D721Med (cell line): ENCODE results near the gene POC1A.

Source experiments
- DNase-seq: peaks from one replicate; pipeline ENCODE4 v3.0.0; 2011; ENCODE audit warnings: low spot score; ENCODE audit not compliant: insufficient read length
- FAIRE-seq: peaks from 2 replicates; lab custom pipeline; 2011; peaks lifted over from hg19 to GRCh38; lab: Jason Lieb, UNC
- TF ChIP-seq, protein P1 (sequence below): IDR thresholded peaks from 2 replicates; pipeline ENCODE4 v1.5.1; 2012; ENCODE audit warnings: mild to moderate bottlenecking, control low read depth; ENCODE audit not compliant: insufficient read depth; ENCODE audit errors: missing control alignments

POC1A gene

DNA sequence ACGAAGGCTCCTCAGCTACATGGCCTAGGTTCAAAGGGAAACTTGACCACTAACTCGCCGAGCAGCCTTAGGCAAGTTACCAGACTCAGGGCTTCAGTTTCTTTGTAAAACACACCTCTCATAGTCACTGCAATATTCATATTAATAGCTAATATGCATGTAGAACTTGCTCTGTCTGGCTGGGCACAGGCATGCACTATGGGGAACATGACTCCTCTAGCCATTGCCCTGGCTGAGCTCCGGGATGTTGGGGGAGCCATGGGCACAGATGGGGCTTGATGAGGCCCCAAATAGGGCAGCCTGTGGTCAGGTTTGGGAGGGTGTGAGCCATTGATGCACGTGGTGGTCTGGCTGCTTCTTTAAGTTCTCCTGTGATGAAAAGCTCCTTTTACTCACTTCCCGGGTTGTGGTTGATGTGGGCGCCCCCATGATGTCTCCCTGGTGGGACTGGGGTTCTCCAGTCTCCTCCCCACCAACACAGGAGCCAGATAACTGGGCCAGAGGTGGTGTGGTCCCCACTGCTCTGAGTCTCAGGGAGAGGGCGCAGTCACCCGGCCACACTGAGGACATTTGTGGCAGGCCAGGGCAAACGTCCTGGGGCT lies 68.4 kb downstream of the POC1A start:
- TF ChIP-seq, protein P1, sequence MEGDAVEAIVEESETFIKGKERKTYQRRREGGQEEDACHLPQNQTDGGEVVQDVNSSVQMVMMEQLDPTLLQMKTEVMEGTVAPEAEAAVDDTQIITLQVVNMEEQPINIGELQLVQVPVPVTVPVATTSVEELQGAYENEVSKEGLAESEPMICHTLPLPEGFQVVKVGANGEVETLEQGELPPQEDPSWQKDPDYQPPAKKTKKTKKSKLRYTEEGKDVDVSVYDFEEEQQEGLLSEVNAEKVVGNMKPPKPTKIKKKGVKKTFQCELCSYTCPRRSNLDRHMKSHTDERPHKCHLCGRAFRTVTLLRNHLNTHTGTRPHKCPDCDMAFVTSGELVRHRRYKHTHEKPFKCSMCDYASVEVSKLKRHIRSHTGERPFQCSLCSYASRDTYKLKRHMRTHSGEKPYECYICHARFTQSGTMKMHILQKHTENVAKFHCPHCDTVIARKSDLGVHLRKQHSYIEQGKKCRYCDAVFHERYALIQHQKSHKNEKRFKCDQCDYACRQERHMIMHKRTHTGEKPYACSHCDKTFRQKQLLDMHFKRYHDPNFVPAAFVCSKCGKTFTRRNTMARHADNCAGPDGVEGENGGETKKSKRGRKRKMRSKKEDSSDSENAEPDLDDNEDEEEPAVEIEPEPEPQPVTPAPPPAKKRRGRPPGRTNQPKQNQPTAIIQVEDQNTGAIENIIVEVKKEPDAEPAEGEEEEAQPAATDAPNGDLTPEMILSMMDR: no peak
- DNase-seq (no peak), FAIRE-seq (no peak)

DNA sequence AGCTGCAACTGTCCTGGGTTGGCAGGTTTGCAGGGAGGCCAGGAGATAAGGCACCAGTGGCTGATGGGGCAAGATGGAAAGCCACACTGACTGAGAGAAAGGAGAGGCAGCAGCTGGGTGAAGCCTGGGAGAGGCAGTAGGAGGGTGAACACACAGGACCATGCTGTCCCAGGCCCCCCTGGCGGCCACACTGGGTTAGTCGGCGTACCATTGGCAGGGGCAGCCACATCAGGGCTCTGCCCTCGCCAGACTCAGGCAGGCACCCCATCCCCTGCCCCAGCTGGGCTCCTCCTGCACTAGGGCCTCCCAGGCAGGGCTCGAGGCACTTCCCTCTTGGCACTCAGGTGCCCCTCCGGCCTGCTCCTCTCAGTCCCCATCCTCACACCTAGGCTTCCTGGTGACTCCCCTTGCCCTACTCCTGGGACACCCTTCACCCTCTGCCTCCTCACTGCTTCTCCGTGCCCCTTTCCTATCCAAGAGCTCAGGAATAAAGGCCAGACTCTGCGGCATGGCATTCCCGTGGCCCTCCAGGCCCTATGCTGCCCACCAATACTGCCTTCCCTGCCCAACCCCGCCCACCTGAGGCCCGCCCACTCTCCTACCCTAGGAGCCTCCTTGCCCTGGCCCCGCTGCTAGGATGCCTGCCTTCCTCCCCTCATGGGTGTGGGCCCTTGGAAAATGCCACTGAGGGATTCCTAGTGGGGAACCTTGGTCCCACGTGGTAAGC lies 69.1 kb downstream of the POC1A start:
- no peak for FAIRE-seq
- TF ChIP-seq, protein P1: no peak
- no peak for DNase-seq

DNA sequence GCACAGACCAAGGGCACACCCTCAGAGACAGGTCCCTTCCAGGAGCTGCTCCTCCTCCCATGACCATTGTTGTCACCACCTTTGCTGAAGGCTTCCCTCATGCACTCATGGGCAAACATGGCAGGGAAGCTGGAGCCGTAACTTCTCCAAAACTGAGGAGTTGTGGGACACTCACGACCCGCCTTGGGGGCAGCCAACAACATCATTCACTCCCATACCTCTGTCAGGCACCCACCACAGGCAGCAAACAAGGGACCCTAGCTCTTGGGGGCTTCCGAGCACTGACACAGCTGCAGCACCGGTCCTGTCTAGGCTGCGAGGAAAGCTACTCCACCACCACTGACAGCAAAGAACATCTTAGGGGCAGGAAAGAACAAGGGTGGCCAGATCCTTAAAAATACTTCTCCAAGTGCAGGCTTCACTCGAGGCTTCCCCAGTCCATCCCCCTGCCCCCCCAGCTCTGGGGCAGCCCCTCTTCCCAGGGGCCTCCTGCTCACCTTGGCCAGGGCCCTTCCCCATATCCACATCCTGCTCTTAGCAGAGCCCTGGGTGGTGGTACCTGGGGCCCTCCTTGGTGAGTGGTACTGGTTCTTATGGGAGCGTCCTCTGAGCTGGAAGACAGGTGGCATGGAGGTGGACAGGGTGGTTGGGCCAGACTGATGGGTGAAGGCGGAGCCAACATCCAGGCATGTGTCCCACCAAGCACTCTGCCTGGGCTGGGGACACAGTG lies 69.8 kb downstream of the POC1A start:
- TF ChIP-seq, protein P1: no peak
- no peak for FAIRE-seq

DNA sequence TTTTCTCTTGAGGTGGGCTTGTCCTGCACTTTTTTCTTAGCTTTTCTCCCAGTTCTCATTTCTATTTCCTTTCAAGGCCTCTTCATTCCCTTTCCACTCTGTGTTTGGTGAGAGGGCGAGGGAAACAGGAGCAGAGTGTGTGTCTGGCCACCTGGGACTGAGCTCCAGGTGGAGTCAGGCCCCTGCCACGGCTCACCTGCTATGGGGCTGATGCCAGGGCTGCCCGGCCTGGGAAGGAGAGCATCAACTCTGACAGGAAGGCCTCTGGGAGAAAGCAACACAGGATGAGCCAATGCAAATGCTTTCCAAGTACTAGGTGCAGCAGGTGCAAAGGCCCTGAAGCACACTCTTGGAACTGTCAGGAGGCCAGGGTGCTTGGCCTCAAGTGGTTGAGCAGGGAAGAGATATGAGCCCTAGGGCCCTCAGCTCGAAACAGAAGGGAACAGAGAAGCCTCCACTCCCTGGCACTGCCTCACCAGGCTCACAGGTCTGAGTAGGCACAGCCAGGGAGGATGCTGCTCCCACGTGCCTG lies 70.6 kb downstream of the POC1A start:
- TF ChIP-seq, protein P1: no peak
- DNase-seq (no peak), FAIRE-seq (no peak)

More for the DNA sequence above, 69.8 kb downstream of the POC1A start:
- no peak for DNase-seq

DNA sequence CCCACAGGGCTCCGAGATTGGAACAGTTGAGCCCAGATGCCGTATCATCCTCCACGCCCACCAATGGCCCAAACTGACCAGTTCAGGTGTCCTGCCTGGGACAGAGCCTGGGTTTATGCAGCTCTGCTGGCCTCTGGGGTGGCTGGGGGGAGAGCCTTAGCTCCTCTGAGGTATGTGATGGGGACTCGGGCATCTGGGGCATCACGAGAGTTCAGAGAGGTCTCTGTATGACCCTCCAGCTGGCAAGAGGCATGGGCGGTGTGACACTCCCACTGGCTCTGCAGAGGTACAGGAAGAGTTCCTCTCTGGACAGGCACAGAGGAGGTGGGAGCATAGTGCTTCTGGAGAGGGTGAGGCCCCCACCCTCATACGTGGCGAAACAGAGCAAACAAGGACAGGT lies 71.3 kb downstream of the POC1A start:
- DNase-seq (no peak), FAIRE-seq (no peak)
- TF ChIP-seq, protein P1: no peak

DNA sequence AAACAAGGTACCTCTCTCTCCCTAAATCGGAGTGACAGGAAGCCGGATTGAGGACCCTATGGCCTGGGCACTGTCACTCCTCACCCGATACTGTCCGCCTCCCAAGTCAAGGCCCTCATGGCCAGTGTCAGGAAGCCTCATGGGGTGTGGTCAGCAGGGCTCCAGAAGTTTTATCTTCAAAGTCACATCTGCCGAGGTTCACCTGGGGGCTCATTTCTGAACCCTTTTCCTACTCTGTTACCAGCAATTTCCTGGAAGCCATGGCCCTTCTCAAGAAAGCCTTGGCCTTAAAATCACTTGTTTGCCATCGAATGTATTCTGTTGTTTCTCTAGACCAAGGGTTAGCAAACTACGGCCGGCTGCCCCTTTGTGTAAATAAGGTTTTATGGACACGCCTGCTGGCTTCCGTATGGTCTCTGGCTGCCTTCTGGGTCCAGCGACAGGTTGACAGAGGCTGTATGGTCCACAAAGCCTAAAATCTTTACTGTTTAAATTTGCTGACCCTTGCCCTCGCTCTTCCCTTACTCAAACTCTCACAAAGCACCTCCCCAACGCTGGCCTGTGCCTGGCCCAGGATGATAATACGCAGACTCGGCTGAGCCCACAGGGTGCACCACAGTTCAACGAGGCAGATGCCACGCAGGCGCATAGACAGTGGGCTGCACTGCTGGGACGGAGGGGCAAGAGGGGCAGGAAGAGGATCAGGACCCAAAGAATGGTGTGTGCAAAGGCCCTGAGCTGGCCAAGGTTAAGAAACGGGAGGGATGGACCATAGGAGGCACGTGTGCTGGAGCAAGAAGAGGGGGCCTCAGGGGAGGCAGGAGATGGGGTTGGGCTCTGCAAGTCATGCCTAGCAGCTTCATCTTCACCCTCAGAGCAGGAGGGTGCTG lies 73.1 kb downstream of the POC1A start:
- FAIRE-seq: no peak
- DNase-seq: no peak
- TF ChIP-seq, protein P1: no peak
